ENCODE data around the gene PTPN11. TPM values are rescaled to one million over a fixed set of nuclear protein-coding genes. Genes with fewer than 3 reads are reported as not detected.

PTPN11 gene
- polyA plus RNA-seq, 1 donor (not counting 4 experiments of a cell fraction or from before 2014, with no cell fraction given): 95.3 TPM

- Histone ChIP-seq H3K36me3 (ENCODE audit: control insufficient read depth in 2 of 2, extremely low read depth in 1 of 2, insufficient read depth in 2 of 2, low read length in 2 of 2) (peaks cover 10 to 16% of the 10 kb centered on the region in 2 experiments), H2AFZ (ENCODE audit: control insufficient read depth, low read length) (no peak overlapping the region), H3K4me1 (ENCODE audit: control insufficient read depth, extremely low read depth, insufficient read depth, low read length) (no peaks in the 10 kb centered on the region), H4K20me1 (ENCODE audit: control insufficient read depth, extremely low read depth, insufficient read depth, low read length) (peaks cover 6% of the 10 kb centered on the region), H3K9me3 (ENCODE audit: control insufficient read depth, low read depth, low read length) (no peaks in the 10 kb centered on the region), H3K79me2 (ENCODE audit: control insufficient read depth, insufficient read depth, low read length) (no peaks in the 10 kb centered on the region), H3K4me3 (ENCODE audit: control insufficient read depth in 2 of 3, extremely low read depth in 1 of 3, insufficient read depth in 2 of 3, low read depth in 1 of 3, low read length in 3 of 3) (no peak overlapping the region), H3K9ac (ENCODE audit: control insufficient read depth, extremely low read depth, insufficient read depth, low read length) (no peak overlapping the region), H3K27me3 (ENCODE audit: control insufficient read depth, extremely low read depth, insufficient read depth, low read length) (no peaks in the 10 kb centered on the region), H3K4me2 (ENCODE audit: control insufficient read depth, extremely low read depth, insufficient read depth, low read depth, low read length) (no peak overlapping the region), H3K9me1 (ENCODE audit: control insufficient read depth, extremely low read depth, insufficient read depth, low read length) (peaks cover 3% of the 10 kb centered on the region), H3K27ac (ENCODE audit: control insufficient read depth, insufficient read depth, low read length) (no peak overlapping the region)
- no peak for TF ChIP-seq CTCF (optimal IDR thresholded peaks at IDR 0.05 in 1 of 3, IDR thresholded peaks at IDR 0.05 in 1 of 3, conservative IDR thresholded peaks at IDR 0.05 in 1 of 3; ENCODE audit: extremely low read depth in 1 of 3, insufficient read depth in 2 of 3, low read length in 3 of 3)
- no peak for TF ChIP-seq EZH2 (IDR thresholded peaks at IDR 0.05; ENCODE audit: low read length)
- DNase-seq (ENCODE audit: low read depth, low spot score) (no peak), FAIRE-seq (no peak)
- dilution Hi-C loops (cut with MboI; ENCODE audit: extremely low pct_ligation_motif_present, low sequenced_read_pairs): no loop called here
Measured at GRCh38 chr12:112401054-112401453, 17.7 kb upstream of the PTPN11 start.

- peaks cover 13 to 22% of the 10 kb centered on the region in 2 experiments for H3K36me3 ChIP-seq (ENCODE audit: control insufficient read depth in 2 of 2, extremely low read depth in 1 of 2, insufficient read depth in 2 of 2, low read length in 2 of 2)
- dilution Hi-C loops (cut with MboI; ENCODE audit: extremely low pct_ligation_motif_present, low sequenced_read_pairs): no loop called here
Measured at GRCh38 chr12:112401903-112402498, 16.7 kb upstream of the PTPN11 start.

More at GRCh38 chr12:112401903-112402498, 16.7 kb upstream of the PTPN11 start:
- Histone ChIP-seq H3K9me3 (ENCODE audit: control insufficient read depth, low read depth, low read length) (no peaks in the 10 kb centered on the region), H3K4me3 (ENCODE audit: control insufficient read depth in 2 of 3, extremely low read depth in 1 of 3, insufficient read depth in 2 of 3, low read depth in 1 of 3, low read length in 3 of 3) (no peak overlapping the region), H4K20me1 (ENCODE audit: control insufficient read depth, extremely low read depth, insufficient read depth, low read length) (peaks cover 6% of the 10 kb centered on the region), H3K9ac (ENCODE audit: control insufficient read depth, extremely low read depth, insufficient read depth, low read length) (no peak overlapping the region), H3K9me1 (ENCODE audit: control insufficient read depth, extremely low read depth, insufficient read depth, low read length) (peaks cover 3% of the 10 kb centered on the region), H3K4me1 (ENCODE audit: control insufficient read depth, extremely low read depth, insufficient read depth, low read length) (peaks cover under 1% of the 10 kb centered on the region), H3K27me3 (ENCODE audit: control insufficient read depth, extremely low read depth, insufficient read depth, low read length) (no peaks in the 10 kb centered on the region), H3K27ac (ENCODE audit: control insufficient read depth, insufficient read depth, low read length) (no peak overlapping the region), H2AFZ (ENCODE audit: control insufficient read depth, low read length) (no peak overlapping the region), H3K4me2 (ENCODE audit: control insufficient read depth, extremely low read depth, insufficient read depth, low read depth, low read length) (no peak overlapping the region), H3K79me2 (ENCODE audit: control insufficient read depth, insufficient read depth, low read length) (peaks cover 4% of the 10 kb centered on the region)
- FAIRE-seq (no peak), DNase-seq (ENCODE audit: low read depth, low spot score) (no peak)
- no peak for TF ChIP-seq EZH2 (IDR thresholded peaks at IDR 0.05; ENCODE audit: low read length)
- no peak for TF ChIP-seq CTCF (optimal IDR thresholded peaks at IDR 0.05 in 1 of 3, IDR thresholded peaks at IDR 0.05 in 1 of 3, conservative IDR thresholded peaks at IDR 0.05 in 1 of 3; ENCODE audit: extremely low read depth in 1 of 3, insufficient read depth in 2 of 3, low read length in 3 of 3)
